IPS-18a (cell line): Measurements from ENCODE around the gene SAPCD2.
"Not testable (repeated sequence)": the region's sequence is repeated elsewhere in the genome, so short reads cannot be mapped to it uniquely, and the experiment has no call there.

Experiments
- H3K27ac ChIP-seq: one replicate; pipeline ENCODE4 v1.5.1; 2013; ENCODE audit warnings: low read length
- H3K27me3 ChIP-seq: one replicate; pipeline ENCODE4 v1.6.1; 2013; ENCODE audit warnings: mild to moderate bottlenecking, low read length; ENCODE audit not compliant: control insufficient read depth, insufficient read depth
- H3K36me3 ChIP-seq: one replicate; pipeline ENCODE4 v1.6.1; 2013; ENCODE audit warnings: low read depth, low read length; ENCODE audit not compliant: control insufficient read depth
- H3K4me1 ChIP-seq: one replicate; pipeline ENCODE4 v1.6.1; 2013; ENCODE audit warnings: low read depth, low read length; ENCODE audit not compliant: control insufficient read depth
- H3K4me3 ChIP-seq: one replicate; pipeline ENCODE4 v1.5.1; 2013; ENCODE audit warnings: low read length
- H3K9ac ChIP-seq: one replicate; pipeline ENCODE4 v1.6.1; 2013; ENCODE audit warnings: mild to moderate bottlenecking, low read length, moderate library complexity
- H3K9me3 ChIP-seq: one replicate; pipeline ENCODE4 v1.6.1; 2013; ENCODE audit warnings: low read depth, low read length; ENCODE audit not compliant: control insufficient read depth

The SAPCD2 gene

GRCh38 chr9:137035937-137036336 is 34.4 kb downstream of the SAPCD2 start:
- H3K36me3 ChIP-seq = peaks cover 3% of the 10 kb centered on the region
- H3K27me3 ChIP-seq = no peaks in the 10 kb centered on the region
- no peaks in the 10 kb centered on the region for H3K9me3 ChIP-seq
- no peak overlapping the region for H3K27ac ChIP-seq
- no peaks in the 10 kb centered on the region for H3K4me1 ChIP-seq
- no peak overlapping the region for H3K9ac ChIP-seq
- H3K4me3 ChIP-seq = no peak overlapping the region

GRCh38 chr9:137035507-137035834 is 34.9 kb downstream of the SAPCD2 start:
- Histone ChIP-seq H3K9ac (no peak overlapping the region), H3K27me3 (no peaks in the 10 kb centered on the region), H3K36me3 (peaks cover 3% of the 10 kb centered on the region), H3K27ac (no peak overlapping the region), H3K4me3 (no peak overlapping the region), H3K4me1 (no peaks in the 10 kb centered on the region), H3K9me3 (no peaks in the 10 kb centered on the region)

- H3K27me3 ChIP-seq = no peaks in the 10 kb centered on the region
- H3K9me3 ChIP-seq = no peaks in the 10 kb centered on the region
- H3K27ac ChIP-seq = no peak overlapping the region
- H3K4me1 ChIP-seq = no peaks in the 10 kb centered on the region
- H3K4me3 ChIP-seq = no peak overlapping the region
- no peak overlapping the region for H3K9ac ChIP-seq
- peaks cover 3% of the 10 kb centered on the region for H3K36me3 ChIP-seq
Measured at GRCh38 chr9:137034709-137035506, 35.4 kb downstream of the SAPCD2 start.

GRCh38 chr9:137034039-137034708 is 36.2 kb downstream of the SAPCD2 start:
- Histone ChIP-seq H3K9me3 (no peaks in the 10 kb centered on the region), H3K27me3 (peaks cover 1% of the 10 kb centered on the region), H3K36me3 (no peaks in the 10 kb centered on the region), H3K4me3 (no peak overlapping the region), H3K4me1 (no peaks in the 10 kb centered on the region), H3K9ac (no peak overlapping the region), H3K27ac (no peak overlapping the region)

GRCh38 chr9:137033481-137033880 is 36.9 kb downstream of the SAPCD2 start:
- not testable (repeated sequence) for H3K9ac ChIP-seq, H3K4me1 ChIP-seq

GRCh38 chr9:137032858-137033257 is 37.5 kb downstream of the SAPCD2 start:
- no peak overlapping the region for H3K27ac ChIP-seq
- no peak overlapping the region for H3K4me3 ChIP-seq
- H3K27me3 ChIP-seq = peaks cover 10% of the 10 kb centered on the region
- no peak overlapping the region for H3K9ac ChIP-seq
- no peaks in the 10 kb centered on the region for H3K9me3 ChIP-seq
- no peaks in the 10 kb centered on the region for H3K36me3 ChIP-seq
- no peaks in the 10 kb centered on the region for H3K4me1 ChIP-seq

More at GRCh38 chr9:137033481-137033880, 36.9 kb downstream of the SAPCD2 start:
- H3K4me3 ChIP-seq, H3K27me3 ChIP-seq, H3K36me3 ChIP-seq, H3K9me3 ChIP-seq, H3K27ac ChIP-seq: not testable (repeated sequence)

GRCh38 chr9:137031904-137032640 is 38.3 kb downstream of the SAPCD2 start, which contains the start of gene FUT7:
TSS of gene FUT7 (minus strand) at chr9:137032088. CDS start at chr9:137031991, 97 bp downstream.
- Histone ChIP-seq H3K4me1 (no peaks in the 10 kb centered on the region), H3K9me3 (no peaks in the 10 kb centered on the region), H3K36me3 (no peaks in the 10 kb centered on the region), H3K27ac (no peak within 1 kb of the TSS), H3K9ac (no peak within 1 kb of the TSS), H3K27me3 (peaks cover 16% of the 10 kb centered on the region), H3K4me3 (no peak within 1 kb of the TSS)

- Histone ChIP-seq H3K36me3 (no peaks in the 10 kb centered on the region), H3K27me3 (peaks cover 27% of the 10 kb centered on the region), H3K27ac (no peak overlapping the region), H3K9me3 (no peaks in the 10 kb centered on the region), H3K9ac (no peak overlapping the region), H3K4me1 (no peaks in the 10 kb centered on the region), H3K4me3 (no peak overlapping the region)
Measured at GRCh38 chr9:137030538-137031527, 39.5 kb downstream of the SAPCD2 start.

- H3K27me3 ChIP-seq = peaks cover 27% of the 10 kb centered on the region
- no peak overlapping the region for H3K27ac ChIP-seq
- no peak overlapping the region for H3K9ac ChIP-seq
- H3K36me3 ChIP-seq = no peaks in the 10 kb centered on the region
- H3K9me3 ChIP-seq = no peaks in the 10 kb centered on the region
- no peaks in the 10 kb centered on the region for H3K4me1 ChIP-seq
- H3K4me3 ChIP-seq = no peak overlapping the region
Measured at GRCh38 chr9:137030006-137030405, 40.4 kb downstream of the SAPCD2 start.

- peak overlapping the region; percentile 50 for H3K4me3 ChIP-seq
- no peaks in the 10 kb centered on the region for H3K4me1 ChIP-seq
- H3K27ac ChIP-seq = no peak overlapping the region
- peaks cover 27% of the 10 kb centered on the region for H3K27me3 ChIP-seq
- no peak overlapping the region for H3K9ac ChIP-seq
- no peaks in the 10 kb centered on the region for H3K36me3 ChIP-seq
- no peaks in the 10 kb centered on the region for H3K9me3 ChIP-seq
Measured at GRCh38 chr9:137029058-137029936, 41.1 kb downstream of the SAPCD2 start.
